ENCODE data around the gene NUTF2. TPM values are rescaled to one million over a fixed set of nuclear protein-coding genes. Genes with fewer than 3 reads are reported as not detected.

Gene NUTF2
- total RNA-seq, 6 experiments from 2014 or later: 182 to 195 (median 185) TPM

GRCh38 chr16:67844497-67844896 is 2.2 kb upstream of the NUTF2 start:
- no peaks in the 10 kb centered on the region; the same call in 1 of the 2 replicates for H3K27me3 Mint-ChIP-seq (ENCODE audit: insufficient read depth)
- H3K36me3 Mint-ChIP-seq (ENCODE audit: low read depth): peaks cover 6% of the 10 kb centered on the region; the same call in 1 of the 2 replicates
- H3K4me3 Mint-ChIP-seq: peak overlapping the region; percentile 89
- peak overlapping the region; percentile 81 for H3K27ac Mint-ChIP-seq
- H3K9me3 Mint-ChIP-seq: no peaks in the 10 kb centered on the region
- peak; percentile 49 for DNase-seq
- H3K4me1 Mint-ChIP-seq (ENCODE audit: low read depth): peaks cover 55% of the 10 kb centered on the region
- TF ChIP-seq CTCF (IDR thresholded peaks at IDR 0.05): peak; percentile 41; the same call in 1 of the 2 replicates

GRCh38 chr16:67845291-67846062 is 1.3 kb upstream of the NUTF2 start:
- Mint-ChIP-seq H3K4me1 (ENCODE audit: low read depth) (peaks cover 55% of the 10 kb centered on the region), H3K27me3 (ENCODE audit: insufficient read depth) (peaks cover 3% of the 10 kb centered on the region; the same call in 1 of the 2 replicates), H3K9me3 (no peaks in the 10 kb centered on the region), H3K36me3 (ENCODE audit: low read depth) (peaks cover 6% of the 10 kb centered on the region; the same call in 1 of the 2 replicates), H3K27ac (peak overlapping the region; percentile 81), H3K4me3 (peak overlapping the region; percentile 80)
- TF ChIP-seq CTCF (IDR thresholded peaks at IDR 0.05): no peak
- DNase-seq: no peak

GRCh38 chr16:67846063-67846319 is 742 bp upstream of the NUTF2 start:
- Mint-ChIP-seq H3K4me3 (peak overlapping the region; percentile 80), H3K27ac (peak overlapping the region; percentile 81), H3K9me3 (no peaks in the 10 kb centered on the region), H3K36me3 (ENCODE audit: low read depth) (peaks cover 6% of the 10 kb centered on the region; the same call in 1 of the 2 replicates), H3K4me1 (ENCODE audit: low read depth) (peaks cover 55% of the 10 kb centered on the region), H3K27me3 (ENCODE audit: insufficient read depth) (peaks cover 3% of the 10 kb centered on the region; the same call in 1 of the 2 replicates)
- no peak for TF ChIP-seq CTCF (IDR thresholded peaks at IDR 0.05)
- no peak for DNase-seq

GRCh38 chr16:67847064-67847861 is 530 bp downstream of the NUTF2 start, which contains the start of gene CENPT:
CENPT (minus strand) TSS chr16:67847693; CDS start chr16:67833859, 13,834 bp downstream.
- Mint-ChIP-seq H3K27me3 (ENCODE audit: insufficient read depth) (peaks cover 3% of the 10 kb centered on the region; the same call in 1 of the 2 replicates), H3K27ac (peak within 1 kb of the TSS; percentile 96), H3K9me3 (no peaks in the 10 kb centered on the region), H3K36me3 (ENCODE audit: low read depth) (peaks cover 6% of the 10 kb centered on the region; the same call in 1 of the 2 replicates), H3K4me3 (peak within 1 kb of the TSS; percentile 97), H3K4me1 (ENCODE audit: low read depth) (peaks cover 49% of the 10 kb centered on the region)
- DNase-seq: peak; percentile 73
- 0 out of 2 replicates have a peak, but pooled peaks have one; percentile 8 for TF ChIP-seq CTCF (IDR thresholded peaks at IDR 0.05)

- Mint-ChIP-seq H3K4me3 (peak overlapping the region; percentile 97), H3K27ac (peak overlapping the region; percentile 96), H3K36me3 (ENCODE audit: low read depth) (peaks cover 6% of the 10 kb centered on the region; the same call in 1 of the 2 replicates), H3K9me3 (no peaks in the 10 kb centered on the region), H3K4me1 (ENCODE audit: low read depth) (peaks cover 43% of the 10 kb centered on the region), H3K27me3 (ENCODE audit: insufficient read depth) (peaks cover 3% of the 10 kb centered on the region; the same call in 1 of the 2 replicates)
- TF ChIP-seq CTCF (IDR thresholded peaks at IDR 0.05): no peak
- no peak for DNase-seq
These were observed 1.4 kb downstream of the NUTF2 start for GRCh38 chr16:67848118-67848517.

Measured in HFFc6 (cell line).